Endothelial cell of umbilical vein (primary cell): Measurements from ENCODE around the gene CGB2. TPM values are rescaled to one million over a fixed set of nuclear protein-coding genes. Genes with fewer than 3 reads are reported as not detected.

Source experiments
- BruUV-seq: library from RNA; stranded (reverse); fragments of 400-500 nt; replicated peaks from 2 replicates; lab custom pipeline; 2021; lab: Mats Ljungman, UMichigan
- CTCF ChIA-PET: fragments of 300-600, 350-600 bp; sonication (Branson Sonifier 250); formaldehyde crosslinking; loops from one replicate; lab custom pipeline; 2021; ENCODE audit warnings: antibody characterized with exemption, inconsistent platforms; lab: Charles Lee
- POLR2A ChIA-PET: fragments of 300-600, 350-600 bp; sonication (Branson Sonifier 250); formaldehyde crosslinking; loops from one replicate; lab custom pipeline; 2021; ENCODE audit warnings: antibody characterized with exemption, inconsistent platforms; lab: Charles Lee
- DNase-seq: peaks from one replicate; pipeline ENCODE4 v3.0.0-alpha.2; 2011; ENCODE audit warnings: low read depth, low spot score
- FAIRE-seq: peaks from 2 replicates; lab custom pipeline; 2011; peaks lifted over from hg19 to GRCh38; lab: Jason Lieb, UNC
- H2AFZ ChIP-seq: 2 replicates; pipeline ENCODE4 v1.6.0; 2012; ENCODE audit warnings: low read depth, low read length, control low read depth, inconsistent platforms
- H3K27ac ChIP-seq: 2 replicates; pipeline ENCODE4 v1.5.1; 2011; ENCODE audit warnings: low read depth, mild to moderate bottlenecking, control low read depth, low read length, moderate library complexity; ENCODE audit not compliant: insufficient read depth
- H3K27me3 ChIP-seq, 2 experiments: 2 replicates each; pipeline versions ENCODE4 v1.6.0 to v1.6.1; 2011; ENCODE audit warnings: low read length in 2 of 2, mixed read lengths in 1 of 2; ENCODE audit not compliant: control insufficient read depth in 2 of 2, insufficient read depth in 2 of 2
- H3K36me3 ChIP-seq, 2 experiments: 2 replicates in 1 of 2; 3 replicates in 1 of 2; pipeline ENCODE4 v1.5.1; 2011; ENCODE audit warnings: low read length in 2 of 2, mild to moderate bottlenecking in 1 of 2, moderate library complexity in 1 of 2; ENCODE audit not compliant: control insufficient read depth in 2 of 2, insufficient read depth in 2 of 2; ENCODE audit errors: extremely low read depth in 1 of 2
- H3K4me1 ChIP-seq: 3 replicates; pipeline ENCODE4 v1.5.1; 2011; ENCODE audit warnings: mild to moderate bottlenecking, low read length; ENCODE audit not compliant: control insufficient read depth, insufficient read depth; ENCODE audit errors: extremely low read depth
- H3K4me2 ChIP-seq: 2 replicates; pipeline ENCODE4 v1.6.1; 2011; ENCODE audit warnings: low read length, control low read depth, mixed read lengths; ENCODE audit not compliant: insufficient read depth
- H3K4me3 ChIP-seq, 3 experiments: fragments of 200-600 bp in 1 of 3; sonication (generic), shearing (Covaris generic) in 1 of 3; replicated peaks in 1 of 3; 2 replicates each; pipeline ENCODE4 v1.5.1; 2011 to 2016; ENCODE audit warnings: control low read depth in 3 of 3, low read length in 3 of 3, mild to moderate bottlenecking in 2 of 3, inconsistent platforms in 1 of 3, low read depth in 1 of 3, moderate library complexity in 1 of 3; ENCODE audit not compliant: insufficient read depth in 1 of 3
- H3K79me2 ChIP-seq: 2 replicates; pipeline ENCODE4 v1.6.0; 2012; ENCODE audit warnings: low read length, inconsistent platforms; ENCODE audit not compliant: control insufficient read depth, insufficient read depth
- H3K9ac ChIP-seq: replicated peaks from 2 replicates; pipeline ENCODE3; 2011; ENCODE audit warnings: low read length, control low read depth; ENCODE audit not compliant: insufficient read depth; ENCODE audit errors: extremely low read depth
- H3K9me1 ChIP-seq: replicated peaks from 3 replicates; pipeline ENCODE4 v1.6.0; 2011; ENCODE audit warnings: mild to moderate bottlenecking, low read length; ENCODE audit not compliant: control insufficient read depth, insufficient read depth; ENCODE audit errors: extremely low read depth
- H3K9me3 ChIP-seq: replicated peaks from 2 replicates; pipeline ENCODE4 v1.5.1; 2012; ENCODE audit warnings: low read length, inconsistent platforms; ENCODE audit not compliant: control insufficient read depth, insufficient read depth
- H4K20me1 ChIP-seq: replicated peaks from 2 replicates; pipeline ENCODE3; 2011; ENCODE audit warnings: mild to moderate bottlenecking, low read length; ENCODE audit not compliant: control insufficient read depth, insufficient read depth; ENCODE audit errors: extremely low read depth
- EZH2 ChIP-seq: IDR thresholded peaks from 2 replicates; pipeline ENCODE4 v1.6.1; 2012; ENCODE audit warnings: borderline replicate concordance, low read depth, mild to moderate bottlenecking, moderate library complexity, low read length, inconsistent platforms; ENCODE audit not compliant: severe bottlenecking
- FOS ChIP-seq: IDR thresholded peaks from 2 replicates; pipeline ENCODE4 v1.6.1; 2011; ENCODE audit warnings: mild to moderate bottlenecking, low read length, moderate library complexity, borderline replicate concordance; ENCODE audit not compliant: insufficient read depth
- GATA2 ChIP-seq: IDR thresholded peaks from 2 replicates; pipeline ENCODE4 v1.7.0; 2011; ENCODE audit warnings: low read depth, mild to moderate bottlenecking, moderate library complexity, mixed read lengths, low read length; ENCODE audit not compliant: insufficient read length, insufficient read depth
- MYC ChIP-seq: IDR thresholded peaks from one replicate; pipeline ENCODE4 v1.6.1; 2011; ENCODE audit warnings: mild to moderate bottlenecking, low read depth, low read length
- POLR2AphosphoS5 ChIP-seq: IDR thresholded peaks from 2 replicates; pipeline ENCODE4 v1.6.1; 2012; ENCODE audit warnings: low read depth, mild to moderate bottlenecking, control low read depth, low read length, moderate library complexity; ENCODE audit not compliant: insufficient read depth
- dilution Hi-C: fragments of 300-500 bp; cut with MboI; formaldehyde crosslinking; loops from one replicate; pipeline ENCODE4 v1.15.0; 2019; ENCODE audit warnings: low sequenced_read_pairs; ENCODE audit not compliant: extremely low pct_ligation_motif_present
- intact Hi-C: fragments of 100-400 bp; cut with micrococcal nuclease; formaldehyde crosslinking; loops from one replicate; pipeline ENCODE4 v1.10.0; 2022
- polyA plus RNA-seq, 4 experiments: library from polyadenylated mRNA; depleted of rRNA in 3 of 4; stranded (reverse) in 3 of 4; unstranded in 1 of 4; fragments of >200 nt; gene quantifications; 2 replicates each; pipeline versions ENCODE4 v1.2.1 to v1.2.3, GENCODE V29; 2011 to 2012; ENCODE audit warnings: missing spikeins in 1 of 4
- total RNA-seq: library from RNA; stranded (reverse); gene quantifications from 2 replicates; pipeline ENCODE4 v1.2.3, GENCODE V29; 2021
- TF ChIP-seq, protein P1 (sequence below), 2 donors: IDR thresholded peaks; 1 replicate in 1 of 2; 2 replicates in 1 of 2; pipeline ENCODE4 v1.5.1; 2011; ENCODE audit warnings: low read length in 2 of 2, mild to moderate bottlenecking in 2 of 2, moderate library complexity in 2 of 2, control low read depth in 1 of 2, inconsistent platforms in 1 of 2, low read depth in 1 of 2; ENCODE audit not compliant: insufficient read depth in 1 of 2; ENCODE audit errors: extremely low read depth in 1 of 2
- TF ChIP-seq, protein P2 (sequence below): IDR thresholded peaks from 2 replicates; pipeline ENCODE4 v1.6.1; 2011; ENCODE audit not compliant: insufficient read depth, insufficient read length

CGB2 gene
- total and polyA plus RNA-seq, 2 donors (not counting 3 experiments of a cell fraction or from before 2014, with no cell fraction given) = not detected

DNA sequence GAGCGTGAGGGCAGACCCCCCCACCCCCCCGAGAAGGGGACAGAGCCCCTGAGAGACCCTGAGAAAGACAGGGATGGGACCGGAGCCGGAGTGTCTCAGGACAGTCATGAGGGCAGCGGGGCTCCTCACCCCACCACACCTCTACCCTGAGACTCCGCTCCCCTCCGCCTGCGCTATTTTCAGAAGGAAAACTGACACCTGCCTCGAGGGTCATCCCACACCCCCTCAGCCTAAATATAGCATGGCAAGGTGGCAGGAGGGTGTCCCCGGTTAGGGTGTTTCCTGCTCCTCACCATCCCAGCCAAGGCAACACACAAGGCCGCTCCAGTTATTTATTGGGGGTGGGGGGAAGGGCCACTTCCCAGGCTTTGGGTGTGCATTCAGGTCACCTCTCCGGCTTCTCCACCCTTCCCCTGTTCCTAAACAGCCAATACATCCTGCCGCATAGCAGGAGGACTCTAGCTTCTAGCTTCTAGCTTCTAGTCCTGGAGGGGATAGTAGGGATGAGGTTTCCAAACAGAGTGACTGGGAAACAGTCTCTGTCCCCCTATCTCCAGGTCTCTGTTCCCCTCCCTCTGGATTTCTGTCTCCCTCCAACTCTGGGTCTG lies 34.3 kb downstream of the CGB2 start:
- no peak overlapping the region for H3K4me2 ChIP-seq
- H3K36me3 ChIP-seq = no peaks in the 10 kb centered on the region
- intact Hi-C loops (no loop called here), dilution Hi-C loops (no loop called here)
- TF ChIP-seq POLR2AphosphoS5 = no peak
- no peak for TF ChIP-seq EZH2
- no peak for TF ChIP-seq MYC
- TF ChIP-seq GATA2 = no peak
- TF ChIP-seq, protein P1, sequence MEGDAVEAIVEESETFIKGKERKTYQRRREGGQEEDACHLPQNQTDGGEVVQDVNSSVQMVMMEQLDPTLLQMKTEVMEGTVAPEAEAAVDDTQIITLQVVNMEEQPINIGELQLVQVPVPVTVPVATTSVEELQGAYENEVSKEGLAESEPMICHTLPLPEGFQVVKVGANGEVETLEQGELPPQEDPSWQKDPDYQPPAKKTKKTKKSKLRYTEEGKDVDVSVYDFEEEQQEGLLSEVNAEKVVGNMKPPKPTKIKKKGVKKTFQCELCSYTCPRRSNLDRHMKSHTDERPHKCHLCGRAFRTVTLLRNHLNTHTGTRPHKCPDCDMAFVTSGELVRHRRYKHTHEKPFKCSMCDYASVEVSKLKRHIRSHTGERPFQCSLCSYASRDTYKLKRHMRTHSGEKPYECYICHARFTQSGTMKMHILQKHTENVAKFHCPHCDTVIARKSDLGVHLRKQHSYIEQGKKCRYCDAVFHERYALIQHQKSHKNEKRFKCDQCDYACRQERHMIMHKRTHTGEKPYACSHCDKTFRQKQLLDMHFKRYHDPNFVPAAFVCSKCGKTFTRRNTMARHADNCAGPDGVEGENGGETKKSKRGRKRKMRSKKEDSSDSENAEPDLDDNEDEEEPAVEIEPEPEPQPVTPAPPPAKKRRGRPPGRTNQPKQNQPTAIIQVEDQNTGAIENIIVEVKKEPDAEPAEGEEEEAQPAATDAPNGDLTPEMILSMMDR (IDR thresholded peaks at IDR 0.05; ENCODE audit: extremely low read depth in 1 of 2, insufficient read depth in 1 of 2, low read depth in 1 of 2, low read length in 2 of 2) = no peak
- no peak for TF ChIP-seq FOS
- TF ChIP-seq, protein P2, sequence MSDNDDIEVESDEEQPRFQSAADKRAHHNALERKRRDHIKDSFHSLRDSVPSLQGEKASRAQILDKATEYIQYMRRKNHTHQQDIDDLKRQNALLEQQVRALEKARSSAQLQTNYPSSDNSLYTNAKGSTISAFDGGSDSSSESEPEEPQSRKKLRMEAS = no peak
- no peaks in the 10 kb centered on the region for H3K9me1 ChIP-seq
- no peak overlapping the region for H3K9ac ChIP-seq
- no peak overlapping the region for H3K27ac ChIP-seq
- FAIRE-seq (no peak), DNase-seq (no peak)
- no peak overlapping the region for H2AFZ ChIP-seq
- POLR2A ChIA-PET = no interaction called here
- H3K4me1 ChIP-seq = no peaks in the 10 kb centered on the region
- no peaks in the 10 kb centered on the region for H4K20me1 ChIP-seq
- peaks cover 33 to 42% of the 10 kb centered on the region in 2 experiments for H3K27me3 ChIP-seq
- CTCF ChIA-PET = interaction anchor here (0.6 to 1.9 kb wide), 3 partner anchors 8 to 133 kb away, joined by 3 to 6 read pairs (median 6); no protein-coding TSS in a partner anchor
- no peaks in the 10 kb centered on the region for H3K9me3 ChIP-seq
- H3K4me3 ChIP-seq = no peak overlapping the region
- H3K79me2 ChIP-seq = no peaks in the 10 kb centered on the region
- BruUV-seq = no TSS peak
